Ovary (tissue), 3 donors: Measurements from ENCODE around the gene B4GALT3.

ENCODE experiments used
- CTCF ChIP-seq, 3 donors: fragments of 450-650 bp in 2 of 3; fragments of 200-600 bp in 1 of 3; IDR thresholded peaks; one replicate each; pipeline versions ENCODE4 v1.5.1 to v1.8.0; 2016 to 2022; ENCODE audit warnings: antibody characterized with exemption in 3 of 3, mild to moderate bottlenecking in 1 of 3
- POLR2A ChIP-seq: fragments of 450-650 bp; IDR thresholded peaks from one replicate; pipeline ENCODE4 v1.6.1; 2017; ENCODE audit warnings: antibody characterized with exemption, mild to moderate bottlenecking, moderate library complexity
- donor health status: DM: no; HTN: no; CAD: no.

DNA sequence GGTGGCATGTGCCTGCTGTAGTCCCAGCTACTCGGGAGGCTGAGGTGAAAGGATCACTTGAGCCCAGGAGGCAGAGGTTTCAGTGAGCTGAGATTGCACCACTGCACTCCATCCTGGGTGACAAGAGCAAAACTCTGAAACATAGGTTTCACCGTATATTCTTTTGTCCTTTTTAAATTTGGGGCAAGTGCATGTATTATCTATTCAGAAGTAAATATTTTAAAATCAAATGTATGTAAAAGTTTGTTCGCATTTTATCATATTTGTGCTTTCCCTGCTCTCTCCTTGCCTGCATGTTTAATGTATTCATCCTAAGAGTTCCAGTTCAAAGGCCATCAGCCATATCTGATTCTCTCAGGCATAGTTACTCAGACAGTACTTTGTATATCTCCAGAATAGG is 31.5 kb downstream of the B4GALT3 start:
- TF ChIP-seq CTCF (IDR thresholded peaks at IDR 0.05) = no peak
- no peak for TF ChIP-seq POLR2A
